Natural killer cell treated with Interleukin-12 subunit alpha and Interleukin-12 subunit beta and Interleukin-15 and Interleukin-18, amount 100 ng/mL, for 72 hours (primary cell): ENCODE data around the gene MAMSTR. TPM values are rescaled to one million over a fixed set of nuclear protein-coding genes. Genes with fewer than 3 reads are reported as not detected.
"Not testable (repeated sequence)": the region's sequence is repeated elsewhere in the genome, so short reads cannot be mapped to it uniquely, and the experiment has no call there.

Experiments
- ATAC-seq, 2 donors: fragments of 150-1000 bp; cut with Tn5 transposase in 1 of 2; sonication (Bioruptor Pico), chemical (Tn5 transposase) in 1 of 2; 2 replicates each; pipeline ENCODE4 v1.10.0; 2021
- DNase-seq: peaks from one replicate; pipeline ENCODE4 v3.0.0; 2022; ENCODE audit warnings: low spot score
- H3K27ac Mint-ChIP-seq, 2 donors: 1 replicate in 1 of 2; 2 replicates in 1 of 2; pipeline ENCODE4 v1.8.0; 2022; ENCODE audit warnings: mixed read lengths in 2 of 2, mild to moderate bottlenecking in 1 of 2, moderate library complexity in 1 of 2
- H3K27me3 Mint-ChIP-seq, 2 donors: 1 replicate in 1 of 2; 2 replicates in 1 of 2; pipeline ENCODE4 v1.8.0; 2022; ENCODE audit warnings: mixed read lengths in 2 of 2
- H3K36me3 Mint-ChIP-seq: one replicate; pipeline ENCODE4 v1.8.0; 2022; ENCODE audit warnings: mixed read lengths
- H3K4me1 Mint-ChIP-seq, 2 donors: 1 replicate in 1 of 2; 2 replicates in 1 of 2; pipeline ENCODE4 v1.8.0; 2022; ENCODE audit warnings: low read depth in 2 of 2, mixed read lengths in 2 of 2, mild to moderate bottlenecking in 1 of 2
- H3K4me3 Mint-ChIP-seq: one replicate; pipeline ENCODE4 v1.8.0; 2022; ENCODE audit warnings: mixed read lengths
- H3K9me3 Mint-ChIP-seq: 2 replicates; pipeline ENCODE4 v1.8.0; 2022; ENCODE audit warnings: mixed read lengths
- total RNA-seq, 2 donors: library from RNA; stranded (reverse); gene quantifications; one replicate each; pipeline ENCODE4 v1.2.3, GENCODE V29; 2022

Gene MAMSTR
- total RNA-seq, 2 donors from 2014 or later, result 1.0 to 1.2 TPM

DNA sequence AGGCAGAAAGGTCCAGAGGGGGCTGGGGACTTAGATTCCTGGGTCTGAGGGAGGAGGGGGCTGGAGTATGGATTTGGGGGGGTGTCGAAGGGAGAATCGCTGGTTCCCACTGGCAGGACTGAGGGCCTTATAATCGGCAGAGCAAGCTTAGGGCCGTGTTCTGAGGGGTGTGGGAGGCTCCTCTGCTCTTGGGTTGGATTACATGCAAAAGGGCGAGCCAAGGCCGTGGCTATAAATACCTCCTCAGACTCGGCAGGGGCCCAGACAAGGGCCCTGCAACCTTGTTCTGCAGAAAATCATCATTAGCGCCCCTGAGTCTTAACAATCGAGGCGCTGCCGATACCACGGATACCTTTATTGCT lies 707 bp upstream of the MAMSTR start:
- Mint-ChIP-seq H3K9me3 (peaks cover 3% of the 10 kb centered on the region), H3K36me3 (peaks cover 5% of the 10 kb centered on the region), H3K27me3 (no peaks in the 10 kb centered on the region), H3K27ac (peak overlapping the region; percentile 88 to 92), H3K4me1 (peaks cover 9 to 12% of the 10 kb centered on the region in 2 donors), H3K4me3 (peak overlapping the region; percentile 90)
- DNase-seq, result no peak
- ATAC-seq, result peak in 1 of 2 donors; percentile 1

DNA sequence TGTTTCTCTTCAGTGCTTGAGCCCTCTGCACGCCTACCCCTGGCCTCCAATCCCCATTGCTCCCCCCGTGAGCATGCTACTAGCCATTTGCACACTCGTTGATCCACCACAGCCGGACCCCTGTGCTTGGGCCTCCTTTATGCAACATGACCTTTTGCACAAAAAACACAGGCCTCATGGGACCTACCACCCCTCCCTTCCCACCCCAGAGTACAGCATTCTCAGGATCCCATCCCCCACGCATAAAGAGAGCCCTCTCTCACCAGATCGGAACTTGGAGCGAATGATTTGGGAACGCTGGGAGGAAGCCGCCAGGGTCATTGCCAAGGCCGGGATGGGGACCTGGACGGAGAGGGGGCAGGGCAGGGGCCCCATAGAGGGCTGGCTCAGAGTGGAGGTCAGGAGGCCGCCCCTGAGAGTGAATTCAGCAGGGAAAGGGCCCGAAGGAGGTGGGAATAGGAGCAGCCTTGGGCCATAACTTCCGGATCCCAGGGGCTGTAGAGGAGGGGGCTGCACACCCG lies 754 bp downstream of the MAMSTR start:
- Mint-ChIP-seq H3K27ac (no peak overlapping the region), H3K4me3 (no peak overlapping the region)

DNA sequence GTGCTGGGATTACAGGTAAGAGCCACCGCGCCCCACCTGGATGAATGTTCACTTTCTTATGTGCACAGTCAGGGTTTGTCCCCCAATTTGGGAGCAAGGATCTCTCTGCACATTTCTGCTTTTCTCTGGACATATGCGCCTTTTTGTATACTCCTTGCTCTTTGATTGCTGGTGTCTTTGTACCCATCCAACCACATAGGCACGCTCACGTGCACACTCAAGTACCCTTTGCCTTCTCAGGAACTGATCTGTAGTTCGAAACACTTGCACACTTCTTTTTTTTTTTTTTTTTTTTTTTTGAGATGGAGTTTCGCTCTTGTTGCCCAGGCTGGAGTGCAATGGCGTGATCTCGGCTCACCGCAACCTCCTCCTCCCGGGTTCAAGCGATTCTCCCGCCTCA lies 1.4 kb downstream of the MAMSTR start:
- not testable (repeated sequence) for DNase-seq, H3K4me3 Mint-ChIP-seq, ATAC-seq, H3K27ac Mint-ChIP-seq, H3K27me3 Mint-ChIP-seq, H3K36me3 Mint-ChIP-seq, H3K4me1 Mint-ChIP-seq, H3K9me3 Mint-ChIP-seq

More for the DNA sequence above, 754 bp downstream of the MAMSTR start:
- Mint-ChIP-seq H3K9me3 (no peaks in the 10 kb centered on the region), H3K4me1 (peaks cover 7 to 9% of the 10 kb centered on the region in 2 donors), H3K36me3 (no peaks in the 10 kb centered on the region), H3K27me3 (no peaks in the 10 kb centered on the region)
- DNase-seq (no peak), ATAC-seq (no peak)

- Mint-ChIP-seq H3K27me3 (no peaks in the 10 kb centered on the region), H3K9me3 (no peaks in the 10 kb centered on the region), H3K4me1 (peaks cover 7 to 9% of the 10 kb centered on the region in 2 donors), H3K36me3 (no peaks in the 10 kb centered on the region), H3K27ac (no peak overlapping the region), H3K4me3 (no peak overlapping the region)
- ATAC-seq (no peak), DNase-seq (no peak)
These were observed 2.8 kb downstream of the MAMSTR start for GRCh38 chr19:48716562-48717291.

DNA sequence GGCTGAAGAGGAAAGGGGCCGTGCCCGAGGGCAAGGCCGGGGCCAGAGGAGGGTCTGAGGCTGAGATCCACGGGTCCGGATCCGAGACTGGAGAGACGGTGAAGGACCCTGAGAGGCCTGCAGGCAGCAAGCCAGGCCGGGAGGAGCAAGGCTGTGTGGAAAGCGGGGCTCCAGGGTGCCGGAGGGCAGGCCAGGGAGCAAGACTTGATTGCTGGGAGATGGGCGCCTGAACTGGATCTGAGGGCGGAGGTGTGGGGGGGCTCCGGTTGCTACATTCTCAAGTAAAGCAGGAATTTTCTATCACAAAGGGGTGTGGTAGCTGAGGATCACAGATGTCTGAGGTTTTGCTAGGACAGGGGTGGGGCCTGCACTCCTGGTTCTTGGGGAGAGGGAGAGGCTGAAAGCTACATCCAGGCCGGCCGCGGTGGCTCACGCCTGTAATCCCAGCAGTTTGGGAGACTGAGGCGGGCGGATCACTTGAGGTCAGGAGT lies 3.8 kb downstream of the MAMSTR start:
- ATAC-seq (no peak), DNase-seq (no peak)
- H3K27me3 Mint-ChIP-seq, result no peaks in the 10 kb centered on the region
- H3K4me3 Mint-ChIP-seq, result no peak overlapping the region
- no peaks in the 10 kb centered on the region for H3K9me3 Mint-ChIP-seq
- H3K36me3 Mint-ChIP-seq, result no peaks in the 10 kb centered on the region
- no peak overlapping the region for H3K27ac Mint-ChIP-seq
- peaks cover 6 to 9% of the 10 kb centered on the region in 2 donors for H3K4me1 Mint-ChIP-seq

DNA sequence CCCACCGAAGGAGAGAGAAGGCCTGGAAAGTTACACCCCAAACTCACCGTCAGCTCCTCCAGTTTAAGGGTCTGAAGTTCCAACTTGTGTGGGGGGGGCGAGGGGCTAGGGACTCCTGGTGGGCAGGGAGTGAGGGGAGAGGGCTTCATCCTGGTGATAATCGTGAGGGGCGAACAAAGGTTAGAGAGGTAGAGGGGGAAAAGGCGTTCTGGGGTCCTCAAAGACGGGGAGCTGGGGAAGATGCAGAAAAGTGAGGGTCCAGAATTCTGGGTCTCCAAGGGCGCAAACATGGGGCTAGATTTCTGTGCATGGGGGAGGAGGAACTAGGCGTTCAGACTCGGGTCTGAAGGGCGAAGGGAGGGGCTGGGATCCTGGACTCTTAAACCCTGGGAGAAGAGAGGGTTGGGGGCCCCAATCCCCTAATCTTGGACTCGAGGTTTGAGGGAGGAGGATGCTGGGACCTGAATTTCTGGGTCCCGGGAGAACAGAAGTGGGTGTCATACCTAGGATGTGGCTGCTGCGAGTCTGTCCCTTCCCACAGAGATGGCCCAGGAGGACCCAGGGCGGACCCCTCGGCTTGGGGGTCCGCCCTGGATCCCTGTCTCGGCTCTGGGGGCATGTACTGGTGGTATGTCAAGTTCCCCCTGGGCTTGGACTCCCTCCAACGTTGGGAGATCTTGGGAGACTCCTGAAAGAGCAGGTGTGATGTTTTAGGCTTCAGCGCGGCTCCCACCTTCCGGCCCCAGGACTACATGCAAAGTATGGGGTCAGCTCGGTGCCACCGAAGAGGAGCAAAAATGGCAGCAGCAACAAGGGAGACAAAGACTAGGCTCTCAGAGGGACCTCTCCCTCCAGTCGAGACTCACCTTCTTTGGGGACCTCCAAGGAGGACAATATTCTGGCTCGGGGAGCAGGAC lies 4.5 kb downstream of the MAMSTR start:
- ATAC-seq, result no peak
- H3K36me3 Mint-ChIP-seq, result no peaks in the 10 kb centered on the region
- H3K9me3 Mint-ChIP-seq, result no peaks in the 10 kb centered on the region
- H3K4me1 Mint-ChIP-seq, result peaks cover 2 to 9% of the 10 kb centered on the region in 2 donors
- H3K27me3 Mint-ChIP-seq, result no peaks in the 10 kb centered on the region
- DNase-seq, result no peak
- H3K27ac Mint-ChIP-seq, result peak overlapping the region; percentile 66 to 79
- H3K4me3 Mint-ChIP-seq, result peak overlapping the region; percentile 77

DNA sequence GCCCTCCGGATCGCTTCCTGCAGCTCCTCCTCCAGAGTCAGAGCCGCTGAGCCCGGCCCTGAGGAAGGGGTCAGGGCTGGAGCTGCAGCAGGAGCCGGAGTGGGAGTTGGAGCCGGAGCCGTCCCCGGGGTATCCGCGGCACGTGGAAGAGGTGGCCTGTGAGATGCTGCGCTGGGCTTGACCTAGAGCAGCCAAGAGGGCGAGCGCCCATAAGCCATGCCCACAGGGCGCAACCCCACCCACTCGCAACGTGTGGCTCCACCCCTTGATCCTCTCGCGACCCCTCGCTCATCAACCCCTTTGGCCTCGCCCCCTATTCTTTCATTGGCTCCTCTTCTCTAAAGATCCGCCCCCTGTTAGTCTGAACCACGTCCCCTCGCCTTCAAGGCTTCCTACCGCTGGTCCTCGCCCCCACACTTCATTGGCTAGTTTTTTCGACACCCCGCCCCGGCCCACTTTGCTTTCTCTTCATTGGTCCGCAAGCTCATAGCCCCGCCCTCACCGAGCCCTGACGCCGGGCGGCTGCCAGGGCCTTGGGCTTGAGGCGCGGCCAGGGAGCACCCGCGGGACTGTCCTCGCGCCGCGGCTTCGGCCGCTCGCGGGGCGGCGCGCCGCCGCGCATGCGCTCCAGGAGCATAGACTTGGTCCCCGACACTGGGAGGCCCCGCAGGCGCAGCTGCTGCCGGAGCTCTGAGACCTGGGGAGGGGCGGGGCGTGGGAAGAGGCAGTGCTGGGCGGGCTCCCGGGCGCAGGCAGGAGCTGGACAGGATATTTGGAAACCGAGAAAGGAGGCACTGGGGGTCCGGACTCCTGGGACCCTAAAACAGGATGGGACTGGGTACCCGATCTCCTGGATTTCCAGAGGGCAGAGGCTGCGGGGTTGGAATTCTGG lies 5.4 kb downstream of the MAMSTR start:
- peak overlapping the region; percentile 77 for H3K4me3 Mint-ChIP-seq
- ATAC-seq (peak; percentile 95 to 96), DNase-seq (peak; percentile 99)
- H3K27me3 Mint-ChIP-seq, result no peaks in the 10 kb centered on the region
- no peaks in the 10 kb centered on the region for H3K36me3 Mint-ChIP-seq
- H3K9me3 Mint-ChIP-seq, result no peaks in the 10 kb centered on the region
- peak overlapping the region; percentile 66 to 79 for H3K27ac Mint-ChIP-seq
- H3K4me1 Mint-ChIP-seq, result peaks cover 2 to 9% of the 10 kb centered on the region in 2 donors

- no peaks in the 10 kb centered on the region for H3K9me3 Mint-ChIP-seq
- peak overlapping the region; percentile 77 for H3K4me3 Mint-ChIP-seq
- no peaks in the 10 kb centered on the region for H3K36me3 Mint-ChIP-seq
- ATAC-seq, result no peak
- H3K27me3 Mint-ChIP-seq, result no peaks in the 10 kb centered on the region
- peak overlapping the region in 1 of 2 donors; percentile 79 for H3K27ac Mint-ChIP-seq
- peaks cover 2 to 9% of the 10 kb centered on the region in 2 donors for H3K4me1 Mint-ChIP-seq
- DNase-seq, result no peak
These were observed 6.3 kb downstream of the MAMSTR start for GRCh38 chr19:48713041-48713863.

- H3K4me3 Mint-ChIP-seq, result no peak overlapping the region
- H3K36me3 Mint-ChIP-seq, result no peaks in the 10 kb centered on the region
- no peaks in the 10 kb centered on the region for H3K27me3 Mint-ChIP-seq
- no peak for ATAC-seq
- no peak overlapping the region for H3K27ac Mint-ChIP-seq
- H3K4me1 Mint-ChIP-seq, result peaks cover 2 to 9% of the 10 kb centered on the region in 2 donors
- DNase-seq, result no peak
- no peaks in the 10 kb centered on the region for H3K9me3 Mint-ChIP-seq
These were observed 8.3 kb downstream of the MAMSTR start for GRCh38 chr19:48711106-48711662.

- no peaks in the 10 kb centered on the region for H3K27me3 Mint-ChIP-seq
- no peak overlapping the region for H3K27ac Mint-ChIP-seq
- H3K4me3 Mint-ChIP-seq, result no peak overlapping the region
These were observed 11.1 kb downstream of the MAMSTR start for GRCh38 chr19:48708471-48708870.

GRCh38 chr19:48705431-48705830 lies 14.1 kb downstream of the MAMSTR start:
- Mint-ChIP-seq H3K27me3 (no peaks in the 10 kb centered on the region), H3K27ac (no peak overlapping the region), H3K4me1 (no peaks in the 10 kb centered on the region), H3K4me3 (no peak overlapping the region), H3K9me3 (no peaks in the 10 kb centered on the region), H3K36me3 (no peaks in the 10 kb centered on the region)
- DNase-seq (no peak), ATAC-seq (no peak)

More at GRCh38 chr19:48708471-48708870, 11.1 kb downstream of the MAMSTR start:
- no peaks in the 10 kb centered on the region for H3K36me3 Mint-ChIP-seq
- ATAC-seq (no peak), DNase-seq (no peak)
- no peaks in the 10 kb centered on the region for H3K9me3 Mint-ChIP-seq
- no peaks in the 10 kb centered on the region for H3K4me1 Mint-ChIP-seq

GRCh38 chr19:48703316-48703715 lies 16.2 kb downstream of the MAMSTR start:
- Mint-ChIP-seq H3K36me3 (no peaks in the 10 kb centered on the region), H3K27me3 (no peaks in the 10 kb centered on the region)

More at GRCh38 chr19:48703316-48703715, 16.2 kb downstream of the MAMSTR start:
- ATAC-seq (no peak), DNase-seq (no peak)
- no peaks in the 10 kb centered on the region for H3K9me3 Mint-ChIP-seq
- H3K4me3 Mint-ChIP-seq, result no peak overlapping the region
- no peaks in the 10 kb centered on the region for H3K4me1 Mint-ChIP-seq
- no peak overlapping the region for H3K27ac Mint-ChIP-seq
